Jurkat, Clone E6-1 (cell line): ENCODE measurements around the gene GPR157.
"Not testable (repeated sequence)": the region's sequence is repeated elsewhere in the genome, so short reads cannot be mapped to it uniquely, and the experiment has no call there.

Source experiments
- DNase-seq: peaks from one replicate; pipeline ENCODE4 v3.0.0-alpha.2; 2011; ENCODE audit warnings: low read depth, low spot score
- H3K4me3 ChIP-seq: 2 replicates; pipeline ENCODE4 v1.5.1; 2011; ENCODE audit warnings: mild to moderate bottlenecking, low read length, control low read depth, moderate library complexity

The GPR157 gene

GRCh38 chr1:9097947-9098705 lies 30.8 kb downstream of the GPR157 start:
- no peak overlapping the region for H3K4me3 ChIP-seq
- no peak for DNase-seq

- no peak for DNase-seq
- no peak overlapping the region for H3K4me3 ChIP-seq
Measured at GRCh38 chr1:9095818-9096217, 33.1 kb downstream of the GPR157 start.

GRCh38 chr1:9093996-9094595 lies 34.8 kb downstream of the GPR157 start:
- H3K4me3 ChIP-seq, DNase-seq: not testable (repeated sequence)

GRCh38 chr1:9093581-9093980 lies 35.3 kb downstream of the GPR157 start:
- H3K4me3 ChIP-seq = no peak overlapping the region
- DNase-seq = no peak

GRCh38 chr1:9093091-9093490 lies 35.8 kb downstream of the GPR157 start:
- no peak for DNase-seq
- no peak overlapping the region for H3K4me3 ChIP-seq

- H3K4me3 ChIP-seq = no peak overlapping the region
- no peak for DNase-seq
Measured at GRCh38 chr1:9088807-9089206, 40.1 kb downstream of the GPR157 start.

GRCh38 chr1:9087411-9088125 lies 41.3 kb downstream of the GPR157 start:
- no peak for DNase-seq
- no peak overlapping the region for H3K4me3 ChIP-seq

GRCh38 chr1:9086796-9087195 lies 42.1 kb downstream of the GPR157 start:
- DNase-seq = no peak
- H3K4me3 ChIP-seq = no peak overlapping the region

- no peak overlapping the region for H3K4me3 ChIP-seq
- DNase-seq = no peak
Measured at GRCh38 chr1:9086045-9086444, 42.9 kb downstream of the GPR157 start.

- H3K4me3 ChIP-seq = no peak overlapping the region
- no peak for DNase-seq
Measured at GRCh38 chr1:9085306-9085940, 43.5 kb downstream of the GPR157 start.

GRCh38 chr1:9084906-9085305 lies 44.0 kb downstream of the GPR157 start:
- no peak overlapping the region for H3K4me3 ChIP-seq
- DNase-seq = no peak

GRCh38 chr1:9081473-9081872 lies 47.4 kb downstream of the GPR157 start:
- H3K4me3 ChIP-seq = no peak overlapping the region
- no peak for DNase-seq

GRCh38 chr1:9080705-9081291 lies 48.1 kb downstream of the GPR157 start:
- H3K4me3 ChIP-seq = no peak overlapping the region
- DNase-seq = no peak

GRCh38 chr1:9079988-9080704 lies 48.8 kb downstream of the GPR157 start:
- no peak overlapping the region for H3K4me3 ChIP-seq
- no peak for DNase-seq

GRCh38 chr1:9078752-9079500 lies 50.0 kb downstream of the GPR157 start:
- H3K4me3 ChIP-seq = no peak overlapping the region
- DNase-seq = no peak

- H3K4me3 ChIP-seq = no peak overlapping the region
- no peak for DNase-seq
Measured at GRCh38 chr1:9078015-9078751, 50.7 kb downstream of the GPR157 start.

- no peak overlapping the region for H3K4me3 ChIP-seq
- DNase-seq = no peak
Measured at GRCh38 chr1:9075022-9075421, 53.9 kb downstream of the GPR157 start.

GRCh38 chr1:9073143-9073542 lies 55.8 kb downstream of the GPR157 start:
- DNase-seq = no peak
- no peak overlapping the region for H3K4me3 ChIP-seq
